ENCODE measurements around the gene MRNIP.

MRNIP gene

GRCh38 chr5:179858586-179859427, at the start of gene MRNIP:
Gene MRNIP (minus strand): TSS chr5:179858817. CDS start chr5:179858796, 21 bp downstream.
- no peak for TF ChIP-seq YY1 (IDR thresholded peaks at IDR 0.05; ENCODE audit: insufficient read depth, insufficient read length)
- TF ChIP-seq SUZ12 (IDR thresholded peaks at IDR 0.05; ENCODE audit: extremely low read depth, insufficient read depth, insufficient read length): no peak
- no peak for TF ChIP-seq ZNF274 (IDR thresholded peaks at IDR 0.05; ENCODE audit: low read depth, low read length)
- Histone ChIP-seq H3K27me3 (ENCODE audit: insufficient read depth, insufficient read length) (no peaks in the 10 kb centered on the region), H3K9me3 (ENCODE audit: insufficient read depth, low read length) (peaks cover 5% of the 10 kb centered on the region; the same call in 1 of the 2 replicates), H3K36me3 (ENCODE audit: insufficient read depth, insufficient read length, low read length) (peaks cover 22% of the 10 kb centered on the region), H3K9ac (ENCODE audit: insufficient read length, low read depth) (peak within 1 kb of the TSS; percentile 90), H3K4me3 (ENCODE audit: insufficient read length, low read depth) (peak within 1 kb of the TSS; percentile 73), H3K4me1 (ENCODE audit: insufficient read depth, insufficient read length) (no peaks in the 10 kb centered on the region)
- peak; percentile 78 for DNase-seq (ENCODE audit: low read depth, low spot score)

- Histone ChIP-seq H3K9ac (ENCODE audit: insufficient read length, low read depth) (peak within 1 kb of the TSS; percentile 83), H3K9me3 (ENCODE audit: insufficient read depth, low read length) (no peaks in the 10 kb centered on the region), H3K27me3 (ENCODE audit: insufficient read depth, insufficient read length) (no peaks in the 10 kb centered on the region), H3K4me3 (ENCODE audit: insufficient read length, low read depth) (peak within 1 kb of the TSS; percentile 56), H3K36me3 (ENCODE audit: insufficient read depth, insufficient read length, low read length) (peaks cover 31% of the 10 kb centered on the region), H3K4me1 (ENCODE audit: insufficient read depth, insufficient read length) (peaks cover 9% of the 10 kb centered on the region)
- TF ChIP-seq YY1 (IDR thresholded peaks at IDR 0.05; ENCODE audit: insufficient read depth, insufficient read length) (no peak), SUZ12 (IDR thresholded peaks at IDR 0.05; ENCODE audit: extremely low read depth, insufficient read depth, insufficient read length) (no peak), ZNF274 (IDR thresholded peaks at IDR 0.05; ENCODE audit: low read depth, low read length) (no peak)
- no peak for DNase-seq (ENCODE audit: low read depth, low spot score)
These were observed 49.1 kb upstream of the MRNIP start, which contains the start of gene TBC1D9B for GRCh38 chr5:179907556-179908324. Gene TBC1D9B (minus strand): TSS chr5:179907897. CDS start chr5:179907821, 76 bp downstream.

- H3K9ac ChIP-seq (ENCODE audit: insufficient read length, low read depth): peak overlapping the region; percentile 83
- no peaks in the 10 kb centered on the region for H3K9me3 ChIP-seq (ENCODE audit: insufficient read depth, low read length)
- peaks cover 9% of the 10 kb centered on the region for H3K4me1 ChIP-seq (ENCODE audit: insufficient read depth, insufficient read length)
- peak overlapping the region; percentile 51 for H3K4me3 ChIP-seq (ENCODE audit: insufficient read length, low read depth)
- TF ChIP-seq YY1 (IDR thresholded peaks at IDR 0.05; ENCODE audit: insufficient read depth, insufficient read length) (no peak), SUZ12 (IDR thresholded peaks at IDR 0.05; ENCODE audit: extremely low read depth, insufficient read depth, insufficient read length) (no peak), ZNF274 (IDR thresholded peaks at IDR 0.05; ENCODE audit: low read depth, low read length) (no peak)
- DNase-seq (ENCODE audit: low read depth, low spot score): no peak
- H3K27me3 ChIP-seq (ENCODE audit: insufficient read depth, insufficient read length): no peaks in the 10 kb centered on the region
- H3K36me3 ChIP-seq (ENCODE audit: insufficient read depth, insufficient read length, low read length): peaks cover 38% of the 10 kb centered on the region
These were observed 48.4 kb upstream of the MRNIP start for GRCh38 chr5:179906795-179907555.

GRCh38 chr5:179906294-179906794, 47.7 kb upstream of the MRNIP start:
- Histone ChIP-seq H3K27me3 (ENCODE audit: insufficient read depth, insufficient read length) (no peaks in the 10 kb centered on the region), H3K4me1 (ENCODE audit: insufficient read depth, insufficient read length) (peaks cover 9% of the 10 kb centered on the region), H3K4me3 (ENCODE audit: insufficient read length, low read depth) (no peak overlapping the region), H3K36me3 (ENCODE audit: insufficient read depth, insufficient read length, low read length) (peaks cover 42% of the 10 kb centered on the region), H3K9ac (ENCODE audit: insufficient read length, low read depth) (peak overlapping the region; percentile 83), H3K9me3 (ENCODE audit: insufficient read depth, low read length) (no peaks in the 10 kb centered on the region)
- no peak for DNase-seq (ENCODE audit: low read depth, low spot score)
- no peak for TF ChIP-seq ZNF274 (IDR thresholded peaks at IDR 0.05; ENCODE audit: low read depth, low read length)

- peaks cover 49% of the 10 kb centered on the region for H3K36me3 ChIP-seq (ENCODE audit: insufficient read depth, insufficient read length, low read length)
- TF ChIP-seq ZNF274 (IDR thresholded peaks at IDR 0.05; ENCODE audit: low read depth, low read length): no peak
- no peak for TF ChIP-seq YY1 (IDR thresholded peaks at IDR 0.05; ENCODE audit: insufficient read depth, insufficient read length)
- no peak for TF ChIP-seq SUZ12 (IDR thresholded peaks at IDR 0.05; ENCODE audit: extremely low read depth, insufficient read depth, insufficient read length)
- no peaks in the 10 kb centered on the region for H3K9me3 ChIP-seq (ENCODE audit: insufficient read depth, low read length)
- H3K4me3 ChIP-seq (ENCODE audit: insufficient read length, low read depth): no peak overlapping the region
- DNase-seq (ENCODE audit: low read depth, low spot score): no peak
- H3K4me1 ChIP-seq (ENCODE audit: insufficient read depth, insufficient read length): peaks cover 9% of the 10 kb centered on the region
- no peak overlapping the region for H3K9ac ChIP-seq (ENCODE audit: insufficient read length, low read depth)
- no peaks in the 10 kb centered on the region for H3K27me3 ChIP-seq (ENCODE audit: insufficient read depth, insufficient read length)
These were observed 46.5 kb upstream of the MRNIP start for GRCh38 chr5:179905161-179905560.

GRCh38 chr5:179904463-179905160, 46.0 kb upstream of the MRNIP start:
- Histone ChIP-seq H3K9me3 (ENCODE audit: insufficient read depth, low read length) (no peaks in the 10 kb centered on the region), H3K36me3 (ENCODE audit: insufficient read depth, insufficient read length, low read length) (peaks cover 53% of the 10 kb centered on the region), H3K27me3 (ENCODE audit: insufficient read depth, insufficient read length) (no peaks in the 10 kb centered on the region), H3K4me3 (ENCODE audit: insufficient read length, low read depth) (no peak overlapping the region), H3K4me1 (ENCODE audit: insufficient read depth, insufficient read length) (peaks cover 9% of the 10 kb centered on the region), H3K9ac (ENCODE audit: insufficient read length, low read depth) (no peak overlapping the region)
- no peak for DNase-seq (ENCODE audit: low read depth, low spot score)
- TF ChIP-seq YY1 (IDR thresholded peaks at IDR 0.05; ENCODE audit: insufficient read depth, insufficient read length) (no peak), SUZ12 (IDR thresholded peaks at IDR 0.05; ENCODE audit: extremely low read depth, insufficient read depth, insufficient read length) (no peak), ZNF274 (IDR thresholded peaks at IDR 0.05; ENCODE audit: low read depth, low read length) (no peak)
